Measurements from ENCODE around the gene LRRC53. TPM values are rescaled to one million over a fixed set of nuclear protein-coding genes. Genes with fewer than 3 reads are reported as not detected.
A peak's percentile ranks its signal among the peaks of the same experiment; 100 is the strongest.

Gene LRRC53
- not detected for total RNA-seq

GRCh38 chr1:74512170-74512915, at the start of gene LRRC53:
LRRC53 (minus strand) TSS chr1:74512611; CDS start chr1:74483349, 29,262 bp downstream.
- DNase-seq (ENCODE audit: low spot score) (no peak), ATAC-seq (no peak)
- intact Hi-C loops (cut with DNase I): no loop called here

GRCh38 chr1:74549932-74550331, 37.5 kb upstream of the LRRC53 start:
- intact Hi-C loops (cut with DNase I): no loop called here
- ATAC-seq (no peak), DNase-seq (ENCODE audit: low spot score) (no peak)

- ATAC-seq: no peak
- intact Hi-C loops (cut with DNase I): no loop called here
- DNase-seq (ENCODE audit: low spot score): no peak
These were observed 36.7 kb upstream of the LRRC53 start for GRCh38 chr1:74548961-74549750.

- intact Hi-C loops (cut with DNase I): no loop called here
- no peak for DNase-seq (ENCODE audit: low spot score)
- no peak for ATAC-seq
These were observed 33.4 kb upstream of the LRRC53 start for GRCh38 chr1:74545821-74546220.

- DNase-seq (ENCODE audit: low spot score) (no peak), ATAC-seq (peak; percentile 38)
- intact Hi-C loops (cut with DNase I): no loop called here
These were observed 21.8 kb upstream of the LRRC53 start for GRCh38 chr1:74534241-74534640.

- no peak for ATAC-seq
- intact Hi-C loops (cut with DNase I): no loop called here
These were observed 19.4 kb upstream of the LRRC53 start for GRCh38 chr1:74531796-74532195.

GRCh38 chr1:74530892-74531291, 18.5 kb upstream of the LRRC53 start:
- ATAC-seq: no peak
- intact Hi-C loops (cut with DNase I): no loop called here
- no peak for DNase-seq (ENCODE audit: low spot score)

More at GRCh38 chr1:74531796-74532195, 19.4 kb upstream of the LRRC53 start:
- no peak for DNase-seq (ENCODE audit: low spot score)

GRCh38 chr1:74528123-74528522, 15.7 kb upstream of the LRRC53 start:
- ATAC-seq (no peak), DNase-seq (ENCODE audit: low spot score) (no peak)
- intact Hi-C loops (cut with DNase I): no loop called here

GRCh38 chr1:74526708-74527107, 14.3 kb upstream of the LRRC53 start:
- no peak for DNase-seq (ENCODE audit: low spot score)
- intact Hi-C loops (cut with DNase I): no loop called here
- ATAC-seq: no peak

- no peak for ATAC-seq
- intact Hi-C loops (cut with DNase I): no loop called here
- DNase-seq (ENCODE audit: low spot score): no peak
These were observed 11.6 kb upstream of the LRRC53 start for GRCh38 chr1:74523873-74524480.

- no peak for ATAC-seq
- DNase-seq (ENCODE audit: low spot score): no peak
- intact Hi-C loops (cut with DNase I): no loop called here
These were observed 9.7 kb upstream of the LRRC53 start for GRCh38 chr1:74522148-74522547.

GRCh38 chr1:74517599-74518051, 5.2 kb upstream of the LRRC53 start:
- ATAC-seq (no peak), DNase-seq (ENCODE audit: low spot score) (no peak)
- intact Hi-C loops (cut with DNase I): no loop called here

- DNase-seq (ENCODE audit: low spot score) (no peak), ATAC-seq (no peak)
- intact Hi-C loops (cut with DNase I): no loop called here
These were observed 1.2 kb upstream of the LRRC53 start for GRCh38 chr1:74513411-74514300.

- ATAC-seq: no peak
- no peak for DNase-seq (ENCODE audit: low spot score)
- intact Hi-C loops (cut with DNase I): no loop called here
These were observed 4.0 kb downstream of the LRRC53 start for GRCh38 chr1:74508449-74508848.

- no peak for ATAC-seq
- intact Hi-C loops (cut with DNase I): no loop called here
These were observed 6.3 kb downstream of the LRRC53 start for GRCh38 chr1:74505928-74506710.

GRCh38 chr1:74504933-74505512, 7.4 kb downstream of the LRRC53 start:
- ATAC-seq: no peak
- DNase-seq (ENCODE audit: low spot score): no peak
- intact Hi-C loops (cut with DNase I): no loop called here

More at GRCh38 chr1:74505928-74506710, 6.3 kb downstream of the LRRC53 start:
- no peak for DNase-seq (ENCODE audit: low spot score)

GRCh38 chr1:74504125-74504932, 8.1 kb downstream of the LRRC53 start:
- no peak for ATAC-seq
- peak; percentile 56 for DNase-seq (ENCODE audit: low spot score)

More at GRCh38 chr1:74504125-74504932, 8.1 kb downstream of the LRRC53 start:
- intact Hi-C loops (cut with DNase I): no loop called here
